RWPE2 (cell line): ENCODE measurements around the gene GALNT2.

Experiments used
- ATAC-seq: fragments of 200-7000 bp; cut with Tn5 transposase; 3 replicates; pipeline ENCODE4 v1.9.1; 2021; ENCODE audit warnings: low read depth
- DNase-seq: peaks from one replicate; pipeline ENCODE4 v3.0.0-alpha.2; 2020; ENCODE audit warnings: low spot score
- H3K27ac ChIP-seq: fragments of 450-650 bp; 2 replicates; pipeline ENCODE4 v1.5.1; 2017; ENCODE audit warnings: mild to moderate bottlenecking; ENCODE audit not compliant: poor library complexity, severe bottlenecking
- H3K27me3 ChIP-seq: fragments of 250-450 bp; sonication (Bioruptor Pico); 2 replicates; pipeline ENCODE4 v1.5.1; 2021; ENCODE audit warnings: mild to moderate bottlenecking, moderate library complexity; ENCODE audit not compliant: insufficient read depth, poor library complexity, severe bottlenecking
- H3K36me3 ChIP-seq: fragments of 250-450 bp; sonication (Bioruptor Pico); 2 replicates; pipeline ENCODE4 v1.5.1; 2020; ENCODE audit warnings: low read depth, mild to moderate bottlenecking, moderate library complexity
- H3K4me1 ChIP-seq: fragments of 250-450 bp; sonication (Bioruptor Pico); 2 replicates; pipeline ENCODE4 v1.5.1; 2021; ENCODE audit warnings: mild to moderate bottlenecking, moderate library complexity; ENCODE audit not compliant: insufficient read depth, poor library complexity, severe bottlenecking
- H3K4me3 ChIP-seq: fragments of 250-450 bp; sonication (Bioruptor Pico); 2 replicates; pipeline ENCODE4 v1.5.1; 2021; ENCODE audit warnings: mild to moderate bottlenecking, moderate library complexity; ENCODE audit not compliant: severe bottlenecking
- H3K9me3 ChIP-seq: fragments of 250-450 bp; sonication (Bioruptor Pico); 2 replicates; pipeline ENCODE4 v1.5.1; 2021; ENCODE audit warnings: mild to moderate bottlenecking, moderate library complexity; ENCODE audit not compliant: severe bottlenecking
- TF ChIP-seq, protein P1 (sequence below): fragments of 450-650 bp; IDR thresholded peaks from one replicate; pipeline ENCODE4 v1.5.1; 2017; ENCODE audit warnings: mild to moderate bottlenecking, moderate library complexity; ENCODE audit not compliant: poor library complexity, severe bottlenecking

Gene GALNT2

DNA sequence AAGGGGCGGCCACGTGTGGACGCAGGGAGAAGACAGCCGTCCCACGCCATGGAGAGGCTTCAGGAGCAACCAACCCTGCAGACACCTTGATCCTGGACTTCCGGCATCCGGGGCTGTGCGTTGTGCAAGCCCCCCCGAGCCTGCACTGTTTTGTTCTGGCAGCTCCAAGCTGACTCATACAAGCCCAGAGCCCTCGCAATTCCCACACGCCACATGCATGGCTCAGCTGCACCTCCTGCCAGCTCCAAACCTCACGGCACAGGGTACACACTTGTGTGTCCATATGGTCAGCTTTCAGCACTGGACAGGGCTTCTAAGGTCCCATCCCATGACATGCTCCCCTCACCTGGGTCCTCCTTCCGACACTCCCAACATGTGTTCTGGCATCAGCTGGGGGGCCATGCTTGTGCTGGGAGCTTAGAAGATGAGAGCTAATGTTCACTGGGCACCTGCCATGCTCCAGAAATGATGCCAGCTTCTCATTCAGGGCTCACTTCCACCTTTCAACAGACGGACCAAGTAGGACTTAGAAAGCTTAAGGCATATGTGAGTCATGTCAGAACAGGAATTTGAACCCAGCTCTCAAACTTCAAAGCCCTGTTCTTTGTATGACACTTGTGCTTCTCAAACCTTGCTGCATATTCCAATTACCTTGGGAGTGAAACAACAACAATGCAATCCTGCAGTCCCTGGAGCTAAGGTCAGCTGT is 221.8 kb downstream of the GALNT2 start:
- no peak overlapping the region for H3K27ac ChIP-seq
- ATAC-seq, result no peak
- TF ChIP-seq, protein P1, sequence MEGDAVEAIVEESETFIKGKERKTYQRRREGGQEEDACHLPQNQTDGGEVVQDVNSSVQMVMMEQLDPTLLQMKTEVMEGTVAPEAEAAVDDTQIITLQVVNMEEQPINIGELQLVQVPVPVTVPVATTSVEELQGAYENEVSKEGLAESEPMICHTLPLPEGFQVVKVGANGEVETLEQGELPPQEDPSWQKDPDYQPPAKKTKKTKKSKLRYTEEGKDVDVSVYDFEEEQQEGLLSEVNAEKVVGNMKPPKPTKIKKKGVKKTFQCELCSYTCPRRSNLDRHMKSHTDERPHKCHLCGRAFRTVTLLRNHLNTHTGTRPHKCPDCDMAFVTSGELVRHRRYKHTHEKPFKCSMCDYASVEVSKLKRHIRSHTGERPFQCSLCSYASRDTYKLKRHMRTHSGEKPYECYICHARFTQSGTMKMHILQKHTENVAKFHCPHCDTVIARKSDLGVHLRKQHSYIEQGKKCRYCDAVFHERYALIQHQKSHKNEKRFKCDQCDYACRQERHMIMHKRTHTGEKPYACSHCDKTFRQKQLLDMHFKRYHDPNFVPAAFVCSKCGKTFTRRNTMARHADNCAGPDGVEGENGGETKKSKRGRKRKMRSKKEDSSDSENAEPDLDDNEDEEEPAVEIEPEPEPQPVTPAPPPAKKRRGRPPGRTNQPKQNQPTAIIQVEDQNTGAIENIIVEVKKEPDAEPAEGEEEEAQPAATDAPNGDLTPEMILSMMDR, result no peak
- no peak for DNase-seq
- H3K4me3 ChIP-seq, result no peak overlapping the region
- no peaks in the 10 kb centered on the region for H3K36me3 ChIP-seq
- H3K4me1 ChIP-seq, result no peaks in the 10 kb centered on the region
- no peaks in the 10 kb centered on the region for H3K27me3 ChIP-seq
- no peaks in the 10 kb centered on the region for H3K9me3 ChIP-seq

DNA sequence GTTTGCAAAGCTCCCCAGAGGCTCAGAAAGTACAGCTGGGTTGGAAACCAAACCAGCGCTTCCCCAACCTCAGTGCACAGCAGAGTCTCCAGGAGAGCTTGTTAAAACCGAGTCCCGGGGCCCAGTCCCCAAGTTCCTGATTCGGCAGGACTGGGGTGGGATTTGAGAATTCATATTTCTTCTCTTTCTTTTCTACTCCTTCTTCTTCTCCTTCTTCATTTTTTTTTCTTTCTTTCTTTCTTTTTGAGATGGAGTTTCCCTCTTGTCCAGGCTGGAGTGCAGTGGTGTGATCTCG is 222.3 kb downstream of the GALNT2 start:
- DNase-seq (no peak), ATAC-seq (no peak)
- H3K36me3 ChIP-seq, result no peaks in the 10 kb centered on the region
- H3K27me3 ChIP-seq, result no peaks in the 10 kb centered on the region
- H3K4me3 ChIP-seq, result no peak overlapping the region
- no peaks in the 10 kb centered on the region for H3K4me1 ChIP-seq
- TF ChIP-seq, protein P1, result no peak
- H3K27ac ChIP-seq, result no peak overlapping the region
- no peaks in the 10 kb centered on the region for H3K9me3 ChIP-seq

DNA sequence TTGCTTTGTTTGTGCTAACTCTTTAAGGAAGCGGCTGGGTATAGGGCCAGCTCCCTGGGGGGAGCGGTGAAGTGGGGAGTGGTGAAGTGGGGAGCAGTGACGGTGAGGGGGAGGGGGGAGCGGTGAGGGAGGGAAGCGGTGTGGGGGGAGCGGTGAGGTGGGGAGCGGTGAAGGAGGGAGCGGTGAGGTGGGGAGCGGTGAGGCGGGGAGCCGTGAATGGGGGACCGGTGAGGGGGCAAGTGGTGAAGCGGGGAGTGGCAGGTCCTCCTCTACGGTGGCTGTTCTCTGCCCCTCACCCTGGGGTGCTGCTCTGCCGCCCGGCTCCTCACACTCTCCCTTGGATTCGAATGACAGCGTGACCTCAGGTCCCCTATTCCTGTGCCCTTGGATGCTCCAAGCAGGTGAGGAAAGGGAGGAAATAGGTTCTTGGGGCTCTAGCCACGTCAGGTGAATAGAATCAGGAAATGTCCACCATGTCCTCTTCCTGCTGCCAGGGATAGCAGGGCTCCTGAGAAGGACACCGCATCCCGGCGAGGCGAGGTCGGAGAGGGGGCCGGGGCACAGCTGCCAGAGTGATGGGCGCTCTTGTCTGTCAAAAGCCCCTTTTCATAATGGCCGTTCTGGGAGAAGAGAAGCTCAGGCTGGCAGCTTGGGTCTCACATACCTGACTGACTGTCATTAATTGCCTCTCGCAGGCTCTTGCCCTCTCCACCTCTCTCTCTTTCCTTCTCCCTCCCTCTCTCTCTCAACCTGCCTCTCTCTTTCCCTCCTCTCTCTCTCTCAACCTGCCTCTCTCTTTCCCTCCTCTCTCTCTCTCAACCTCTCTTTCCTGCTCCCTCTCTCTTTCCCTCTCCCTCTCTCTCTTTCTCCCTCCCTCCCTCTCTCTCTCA is 224.9 kb downstream of the GALNT2 start:
- TF ChIP-seq, protein P1, result no peak
- DNase-seq (no peak), ATAC-seq (no peak)
- Histone ChIP-seq H3K9me3 (no peaks in the 10 kb centered on the region), H3K27me3 (no peaks in the 10 kb centered on the region), H3K4me1 (no peaks in the 10 kb centered on the region), H3K36me3 (no peaks in the 10 kb centered on the region), H3K27ac (no peak overlapping the region), H3K4me3 (no peak overlapping the region)

DNA sequence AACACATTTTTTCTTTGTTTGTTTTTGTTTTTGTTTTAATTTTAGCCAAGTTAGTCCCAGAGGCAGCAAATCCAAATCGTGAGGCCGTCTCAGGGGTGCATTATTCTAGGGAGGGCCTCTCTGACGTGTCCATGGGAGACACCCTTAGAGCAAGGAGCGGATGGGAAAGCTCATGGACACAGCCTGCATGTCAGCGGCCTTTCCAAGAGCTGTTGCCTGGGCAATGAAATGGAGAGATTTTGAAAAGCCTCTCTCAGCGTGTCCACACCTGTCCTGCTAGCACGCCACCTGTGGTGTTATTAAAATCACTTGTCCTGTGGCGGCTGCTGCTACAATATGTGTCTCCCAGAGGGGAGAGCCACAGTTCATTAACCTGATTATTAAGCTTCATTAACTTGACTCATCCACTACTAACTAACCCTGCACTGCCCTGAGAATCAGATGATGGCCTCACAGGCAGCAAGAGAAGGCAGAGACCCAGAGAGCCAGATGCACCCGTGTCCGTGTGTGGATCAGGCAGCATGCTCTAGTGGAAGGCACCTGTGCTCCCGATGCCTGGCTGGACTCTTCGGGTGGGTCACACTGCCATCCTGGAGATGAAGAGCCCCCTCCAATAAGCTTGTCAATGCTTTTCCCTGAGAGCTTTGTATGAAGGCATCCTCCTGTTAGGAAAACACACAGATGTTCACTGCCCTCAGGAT is 225.8 kb downstream of the GALNT2 start:
- DNase-seq (no peak), ATAC-seq (no peak)
- H3K27me3 ChIP-seq, result no peaks in the 10 kb centered on the region
- no peaks in the 10 kb centered on the region for H3K4me1 ChIP-seq
- TF ChIP-seq, protein P1, result no peak
- H3K9me3 ChIP-seq, result no peaks in the 10 kb centered on the region
- no peaks in the 10 kb centered on the region for H3K36me3 ChIP-seq
- no peak overlapping the region for H3K4me3 ChIP-seq
- H3K27ac ChIP-seq, result no peak overlapping the region

DNA sequence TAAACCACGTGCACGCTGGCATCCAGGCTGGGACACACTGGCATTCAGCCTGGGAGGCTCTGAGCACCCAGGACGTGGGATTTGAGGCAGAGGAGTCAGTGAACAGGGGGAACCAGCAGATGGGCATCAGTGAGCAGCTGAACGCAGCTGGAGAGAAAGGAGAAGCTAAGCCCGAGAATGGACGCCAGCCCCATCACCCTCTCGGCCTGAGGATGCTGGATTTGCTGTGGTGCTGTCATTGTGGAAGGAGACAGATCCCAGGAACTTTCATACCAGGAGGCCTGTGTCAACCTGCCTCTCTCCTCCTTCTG is 226.3 kb downstream of the GALNT2 start:
- Histone ChIP-seq H3K36me3 (no peaks in the 10 kb centered on the region), H3K27ac (no peak overlapping the region), H3K27me3 (no peaks in the 10 kb centered on the region), H3K4me1 (no peaks in the 10 kb centered on the region), H3K4me3 (no peak overlapping the region), H3K9me3 (no peaks in the 10 kb centered on the region)
- ATAC-seq (no peak), DNase-seq (no peak)
- TF ChIP-seq, protein P1, result no peak
